ENCODE results near the gene ZCCHC4. TPM values are rescaled to one million over a fixed set of nuclear protein-coding genes. Genes with fewer than 3 reads are reported as not detected.

ZCCHC4 gene
- total and polyA plus RNA-seq, 7 donors, result 4.4 to 12.9 (median 6.6) TPM

- H3K4me1 ChIP-seq, result no peaks in the 10 kb centered on the region
- TF ChIP-seq CTCF (IDR thresholded peaks at IDR 0.05), result no peak
- intact Hi-C loops (cut with DNase I), result no loop called here
- no peaks in the 10 kb centered on the region for H3K27me3 ChIP-seq (ENCODE audit: insufficient read depth in 3 of 3, low read length in 2 of 3)
- DNase-seq (no peak), ATAC-seq (no peak)
- WGBS, 3 donors, result 74 to 91% (median 82%) methylated on average over 4 of the region's 4 CpGs
- H3K9me3 ChIP-seq, result no peaks in the 10 kb centered on the region
- no peak overlapping the region for H3K4me3 ChIP-seq
- peaks cover 10 to 100% of the 10 kb centered on the region in 2 donors for H3K36me3 ChIP-seq (ENCODE audit: insufficient read depth in 1 of 2, low read depth in 1 of 2)
- no peak overlapping the region for H3K27ac ChIP-seq
Observed at GRCh38 chr4:25410820-25411529, 98.4 kb downstream of the ZCCHC4 start.

GRCh38 chr4:25413261-25413660 lies 100.7 kb downstream of the ZCCHC4 start:
- no peaks in the 10 kb centered on the region for H3K9me3 ChIP-seq
- H3K36me3 ChIP-seq (ENCODE audit: insufficient read depth in 1 of 2, low read depth in 1 of 2), result peaks cover 12 to 100% of the 10 kb centered on the region in 2 donors
- H3K27me3 ChIP-seq (ENCODE audit: insufficient read depth in 3 of 3, low read length in 2 of 3), result no peaks in the 10 kb centered on the region
- H3K27ac ChIP-seq, result no peak overlapping the region
- intact Hi-C loops (cut with DNase I), result no loop called here
- WGBS, 3 donors, result 78 to 89% (median 80%) methylated on average over 3 of the region's 3 CpGs
- H3K4me3 ChIP-seq, result no peak overlapping the region
- no peak for TF ChIP-seq CTCF (IDR thresholded peaks at IDR 0.05)
- ATAC-seq, result no peak
- H3K4me1 ChIP-seq, result no peaks in the 10 kb centered on the region
- no peak for DNase-seq

GRCh38 chr4:25417014-25417413 lies 104.4 kb downstream of the ZCCHC4 start:
- H3K4me1 ChIP-seq, result no peaks in the 10 kb centered on the region
- H3K27me3 ChIP-seq (ENCODE audit: insufficient read depth in 3 of 3, low read length in 2 of 3), result no peaks in the 10 kb centered on the region
- DNase-seq, result no peak
- ATAC-seq, result no peak
- H3K4me3 ChIP-seq, result no peak overlapping the region
- no peaks in the 10 kb centered on the region for H3K9me3 ChIP-seq
- intact Hi-C loops (cut with DNase I), result no loop called here
- H3K36me3 ChIP-seq (ENCODE audit: insufficient read depth in 1 of 2, low read depth in 1 of 2), result peaks cover 7 to 97% of the 10 kb centered on the region in 2 donors
- 94 to 100% (median 98%) methylated on average over 2 of the region's 2 CpGs for WGBS, 3 donors
- H3K27ac ChIP-seq, result no peak overlapping the region
- no peak for TF ChIP-seq CTCF (IDR thresholded peaks at IDR 0.05)

Other genes with a start within 250 kb of the ZCCHC4 start
- gene SEPSECS, start 152.3 kb upstream of the ZCCHC4 start, total RNA-seq, result 1 to 10 TPM; 3.4 to 5.7 (median 4.4) TPM
- 1 to 10 TPM; 1.4 to 4.5 (median 1.9) TPM for gene SEPSECS, start 152.3 kb upstream of the ZCCHC4 start, polyA plus RNA-seq
- gene PI4K2B, start 78.7 kb upstream of the ZCCHC4 start, total RNA-seq, result 1 to 10 TPM; 1.7 to 2.9 (median 2.4) TPM
- 1 to 10 TPM; 1.5 to 2.6 (median 2.2) TPM for gene PI4K2B, start 78.7 kb upstream of the ZCCHC4 start, polyA plus RNA-seq
- gene ANAPC4, start 64.5 kb downstream of the ZCCHC4 start, total RNA-seq, result 10 to 100 TPM in 3 of 4 donors, 1 to 10 TPM in 1; 9.0 to 14.7 (median 12.6) TPM
- gene ANAPC4, start 64.5 kb downstream of the ZCCHC4 start, polyA plus RNA-seq, result 10 to 100 TPM; 13.5 to 20.1 (median 13.7) TPM